Anterior cingulate cortex (tissue), 58 donors: ENCODE measurements around the gene SNRPD3.
A peak's percentile ranks its signal among the peaks of the same experiment; 100 is the strongest.

ENCODE experiments used
- DNase-seq, 58 donors: peaks; one replicate each; lab custom pipeline; 2025; lab: John Stamatoyannopoulos, UW

SNRPD3 gene

GRCh38 chr22:24564376-24565058 lies 8.7 kb downstream of the SNRPD3 start:
- no peak for DNase-seq

GRCh38 chr22:24565077-24565476 lies 9.3 kb downstream of the SNRPD3 start:
- DNase-seq, result no peak

- no peak for DNase-seq
These were observed 11.2 kb downstream of the SNRPD3 start for GRCh38 chr22:24566899-24567511.

GRCh38 chr22:24567668-24568067 lies 11.9 kb downstream of the SNRPD3 start:
- DNase-seq, result no peak

- no peak for DNase-seq
These were observed 15.5 kb downstream of the SNRPD3 start for GRCh38 chr22:24571266-24571665.

GRCh38 chr22:24576778-24577177 lies 21.0 kb downstream of the SNRPD3 start:
- DNase-seq, result no peak

GRCh38 chr22:24578355-24579257 lies 22.8 kb downstream of the SNRPD3 start:
- no peak for DNase-seq

GRCh38 chr22:24579258-24579601 lies 23.4 kb downstream of the SNRPD3 start:
- DNase-seq, result no peak

- DNase-seq, result no peak
These were observed 24.5 kb downstream of the SNRPD3 start for GRCh38 chr22:24580276-24580675.

GRCh38 chr22:24582056-24582814 lies 26.4 kb downstream of the SNRPD3 start:
- DNase-seq, result no peak

GRCh38 chr22:24583221-24584165 lies 27.7 kb downstream of the SNRPD3 start:
- peak in 1 of 58 donors; percentile 18 for DNase-seq

GRCh38 chr22:24584166-24584790 lies 28.5 kb downstream of the SNRPD3 start:
- DNase-seq, result no peak

- no peak for DNase-seq
These were observed 29.1 kb downstream of the SNRPD3 start for GRCh38 chr22:24584871-24585411.

GRCh38 chr22:24585461-24585860 lies 29.7 kb downstream of the SNRPD3 start:
- DNase-seq, result no peak

- no peak for DNase-seq
These were observed 30.2 kb downstream of the SNRPD3 start for GRCh38 chr22:24585927-24586546.

- no peak for DNase-seq
These were observed 31.5 kb downstream of the SNRPD3 start for GRCh38 chr22:24587251-24587650.

GRCh38 chr22:24587948-24588347 lies 32.1 kb downstream of the SNRPD3 start:
- no peak for DNase-seq

GRCh38 chr22:24588381-24588756 lies 32.6 kb downstream of the SNRPD3 start:
- peak in 57 of 58 donors; percentile 35 to 95 (median 83) for DNase-seq
